Endothelial cell of umbilical vein (primary cell): ENCODE measurements around the gene OR6N2. TPM values are rescaled to one million over a fixed set of nuclear protein-coding genes. Genes with fewer than 3 reads are reported as not detected.

Experiments
- BruUV-seq: library from RNA; stranded (reverse); fragments of 400-500 nt; replicated peaks from 2 replicates; lab custom pipeline; 2021; lab: Mats Ljungman, UMichigan
- CTCF ChIA-PET: fragments of 300-600, 350-600 bp; sonication (Branson Sonifier 250); formaldehyde crosslinking; loops from one replicate; lab custom pipeline; 2021; ENCODE audit warnings: antibody characterized with exemption, inconsistent platforms; lab: Charles Lee
- POLR2A ChIA-PET: fragments of 300-600, 350-600 bp; sonication (Branson Sonifier 250); formaldehyde crosslinking; loops from one replicate; lab custom pipeline; 2021; ENCODE audit warnings: antibody characterized with exemption, inconsistent platforms; lab: Charles Lee
- DNase-seq: peaks from one replicate; pipeline ENCODE4 v3.0.0-alpha.2; 2011; ENCODE audit warnings: low read depth, low spot score
- FAIRE-seq: peaks from 2 replicates; lab custom pipeline; 2011; peaks lifted over from hg19 to GRCh38; lab: Jason Lieb, UNC
- H2AFZ ChIP-seq: 2 replicates; pipeline ENCODE4 v1.6.0; 2012; ENCODE audit warnings: low read depth, low read length, control low read depth, inconsistent platforms
- H3K27ac ChIP-seq: 2 replicates; pipeline ENCODE4 v1.5.1; 2011; ENCODE audit warnings: low read depth, mild to moderate bottlenecking, control low read depth, low read length, moderate library complexity; ENCODE audit not compliant: insufficient read depth
- H3K27me3 ChIP-seq, 2 experiments: 2 replicates each; pipeline versions ENCODE4 v1.6.0 to v1.6.1; 2011; ENCODE audit warnings: low read length in 2 of 2, mixed read lengths in 1 of 2; ENCODE audit not compliant: control insufficient read depth in 2 of 2, insufficient read depth in 2 of 2
- H3K36me3 ChIP-seq, 2 experiments: 2 replicates in 1 of 2; 3 replicates in 1 of 2; pipeline ENCODE4 v1.5.1; 2011; ENCODE audit warnings: low read length in 2 of 2, mild to moderate bottlenecking in 1 of 2, moderate library complexity in 1 of 2; ENCODE audit not compliant: control insufficient read depth in 2 of 2, insufficient read depth in 2 of 2; ENCODE audit errors: extremely low read depth in 1 of 2
- H3K4me1 ChIP-seq: 3 replicates; pipeline ENCODE4 v1.5.1; 2011; ENCODE audit warnings: mild to moderate bottlenecking, low read length; ENCODE audit not compliant: control insufficient read depth, insufficient read depth; ENCODE audit errors: extremely low read depth
- H3K4me2 ChIP-seq: 2 replicates; pipeline ENCODE4 v1.6.1; 2011; ENCODE audit warnings: low read length, control low read depth, mixed read lengths; ENCODE audit not compliant: insufficient read depth
- H3K4me3 ChIP-seq, 3 experiments: fragments of 200-600 bp in 1 of 3; sonication (generic), shearing (Covaris generic) in 1 of 3; replicated peaks in 1 of 3; 2 replicates each; pipeline ENCODE4 v1.5.1; 2011 to 2016; ENCODE audit warnings: control low read depth in 3 of 3, low read length in 3 of 3, mild to moderate bottlenecking in 2 of 3, inconsistent platforms in 1 of 3, low read depth in 1 of 3, moderate library complexity in 1 of 3; ENCODE audit not compliant: insufficient read depth in 1 of 3
- H3K79me2 ChIP-seq: 2 replicates; pipeline ENCODE4 v1.6.0; 2012; ENCODE audit warnings: low read length, inconsistent platforms; ENCODE audit not compliant: control insufficient read depth, insufficient read depth
- H3K9ac ChIP-seq: replicated peaks from 2 replicates; pipeline ENCODE3; 2011; ENCODE audit warnings: low read length, control low read depth; ENCODE audit not compliant: insufficient read depth; ENCODE audit errors: extremely low read depth
- H3K9me1 ChIP-seq: replicated peaks from 3 replicates; pipeline ENCODE4 v1.6.0; 2011; ENCODE audit warnings: mild to moderate bottlenecking, low read length; ENCODE audit not compliant: control insufficient read depth, insufficient read depth; ENCODE audit errors: extremely low read depth
- H3K9me3 ChIP-seq: replicated peaks from 2 replicates; pipeline ENCODE4 v1.5.1; 2012; ENCODE audit warnings: low read length, inconsistent platforms; ENCODE audit not compliant: control insufficient read depth, insufficient read depth
- H4K20me1 ChIP-seq: replicated peaks from 2 replicates; pipeline ENCODE3; 2011; ENCODE audit warnings: mild to moderate bottlenecking, low read length; ENCODE audit not compliant: control insufficient read depth, insufficient read depth; ENCODE audit errors: extremely low read depth
- CTCF ChIP-seq, 2 donors: IDR thresholded peaks; 1 replicate in 1 of 2; 2 replicates in 1 of 2; pipeline ENCODE4 v1.5.1; 2011; ENCODE audit warnings: low read length in 2 of 2, mild to moderate bottlenecking in 2 of 2, moderate library complexity in 2 of 2, control low read depth in 1 of 2, inconsistent platforms in 1 of 2, low read depth in 1 of 2; ENCODE audit not compliant: insufficient read depth in 1 of 2; ENCODE audit errors: extremely low read depth in 1 of 2
- EZH2 ChIP-seq: IDR thresholded peaks from 2 replicates; pipeline ENCODE4 v1.6.1; 2012; ENCODE audit warnings: borderline replicate concordance, low read depth, mild to moderate bottlenecking, moderate library complexity, low read length, inconsistent platforms; ENCODE audit not compliant: severe bottlenecking
- FOS ChIP-seq: IDR thresholded peaks from 2 replicates; pipeline ENCODE4 v1.6.1; 2011; ENCODE audit warnings: mild to moderate bottlenecking, low read length, moderate library complexity, borderline replicate concordance; ENCODE audit not compliant: insufficient read depth
- GATA2 ChIP-seq: IDR thresholded peaks from 2 replicates; pipeline ENCODE4 v1.7.0; 2011; ENCODE audit warnings: low read depth, mild to moderate bottlenecking, moderate library complexity, mixed read lengths, low read length; ENCODE audit not compliant: insufficient read length, insufficient read depth
- JUN ChIP-seq: IDR thresholded peaks from 2 replicates; pipeline ENCODE4 v1.6.1; 2011; ENCODE audit warnings: borderline replicate concordance, low read depth; ENCODE audit not compliant: insufficient read length, insufficient read depth
- MAX ChIP-seq: IDR thresholded peaks from 2 replicates; pipeline ENCODE4 v1.6.1; 2011; ENCODE audit not compliant: insufficient read depth, insufficient read length
- MYC ChIP-seq: IDR thresholded peaks from one replicate; pipeline ENCODE4 v1.6.1; 2011; ENCODE audit warnings: mild to moderate bottlenecking, low read depth, low read length
- POLR2A ChIP-seq: IDR thresholded peaks from 2 replicates; pipeline ENCODE4 v1.6.1; 2012; ENCODE audit warnings: low read depth, mild to moderate bottlenecking, control low read depth, low read length
- POLR2AphosphoS5 ChIP-seq: IDR thresholded peaks from 2 replicates; pipeline ENCODE4 v1.6.1; 2012; ENCODE audit warnings: low read depth, mild to moderate bottlenecking, control low read depth, low read length, moderate library complexity; ENCODE audit not compliant: insufficient read depth
- dilution Hi-C: fragments of 300-500 bp; cut with MboI; formaldehyde crosslinking; loops from one replicate; pipeline ENCODE4 v1.15.0; 2019; ENCODE audit warnings: low sequenced_read_pairs; ENCODE audit not compliant: extremely low pct_ligation_motif_present
- intact Hi-C: fragments of 100-400 bp; cut with micrococcal nuclease; formaldehyde crosslinking; loops from one replicate; pipeline ENCODE4 v1.10.0; 2022
- polyA plus RNA-seq, 4 experiments: library from polyadenylated mRNA; depleted of rRNA in 3 of 4; stranded (reverse) in 3 of 4; unstranded in 1 of 4; fragments of >200 nt; gene quantifications; 2 replicates each; pipeline versions ENCODE4 v1.2.1 to v1.2.3, GENCODE V29; 2011 to 2012; ENCODE audit warnings: missing spikeins in 1 of 4
- total RNA-seq: library from RNA; stranded (reverse); gene quantifications from 2 replicates; pipeline ENCODE4 v1.2.3, GENCODE V29; 2021

Gene OR6N2
- total and polyA plus RNA-seq, 2 donors (not counting 3 experiments of a cell fraction or from before 2014, with no cell fraction given) = not detected

GRCh38 chr1:158803678-158804077, 22.7 kb upstream of the OR6N2 start:
- no peaks in the 10 kb centered on the region for H3K4me1 ChIP-seq
- intact Hi-C loops = no loop called here
- H3K79me2 ChIP-seq = no peaks in the 10 kb centered on the region
- H3K9me3 ChIP-seq = no peaks in the 10 kb centered on the region
- ChIA-PET CTCF (no interaction called here), POLR2A (no interaction called here)
- H3K27ac ChIP-seq = no peak overlapping the region
- no peaks in the 10 kb centered on the region for H3K36me3 ChIP-seq
- DNase-seq (no peak), FAIRE-seq (no peak)
- H3K4me3 ChIP-seq = no peak overlapping the region
- no peak overlapping the region for H3K9ac ChIP-seq
- H3K27me3 ChIP-seq = no peaks in the 10 kb centered on the region
- BruUV-seq = no TSS peak
- H2AFZ ChIP-seq = no peak overlapping the region
- H4K20me1 ChIP-seq = no peaks in the 10 kb centered on the region
- dilution Hi-C loops = no loop called here
- no peaks in the 10 kb centered on the region for H3K9me1 ChIP-seq
- no peak for TF ChIP-seq JUN
- TF ChIP-seq CTCF (IDR thresholded peaks at IDR 0.05; ENCODE audit: extremely low read depth in 1 of 2, insufficient read depth in 1 of 2, low read depth in 1 of 2, low read length in 2 of 2) = no peak
- TF ChIP-seq MAX = no peak
- no peak for TF ChIP-seq MYC
- TF ChIP-seq POLR2AphosphoS5 = no peak
- no peak for TF ChIP-seq FOS
- no peak for TF ChIP-seq EZH2
- no peak for TF ChIP-seq POLR2A
- no peak for TF ChIP-seq GATA2
- no peak overlapping the region for H3K4me2 ChIP-seq
